Endometrium (tissue), 2 donors: Measurements from ENCODE around the gene SLC23A2.
"Not testable (repeated sequence)": the region's sequence is repeated elsewhere in the genome, so short reads cannot be mapped to it uniquely, and the experiment has no call there.

Experiments used
- FAIRE-seq: peaks from 2 replicates; lab custom pipeline; 2012; peaks lifted over from hg19 to GRCh38; lab: Jason Lieb, UNC
- donor health status: control.
- donor health status: control.

SLC23A2 gene

DNA sequence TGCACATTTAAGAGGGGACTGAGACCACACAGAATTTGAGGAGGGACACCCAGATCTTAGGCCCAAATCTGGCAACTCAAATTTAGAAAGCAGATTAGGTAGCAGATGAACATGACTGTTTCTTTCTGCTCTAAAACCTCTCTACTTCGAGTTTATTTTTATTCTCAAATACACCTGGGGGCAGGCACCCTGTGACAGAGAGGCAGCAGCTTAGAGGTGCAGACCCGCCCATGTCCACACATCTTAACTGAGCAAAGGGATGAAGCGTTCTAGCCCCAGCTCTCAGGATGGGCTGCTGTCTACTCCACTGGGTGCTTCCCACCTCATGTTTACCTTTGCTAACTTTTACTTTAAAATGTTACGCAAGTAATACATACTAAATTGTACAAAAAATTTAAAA lies 125.0 kb downstream of the SLC23A2 start:
- no peak for FAIRE-seq

- no peak for FAIRE-seq
These were observed 125.7 kb downstream of the SLC23A2 start for GRCh38 chr20:4875578-4876067.

GRCh38 chr20:4873396-4873795 lies 127.9 kb downstream of the SLC23A2 start:
- FAIRE-seq = no peak

- no peak for FAIRE-seq
These were observed 129.8 kb downstream of the SLC23A2 start for GRCh38 chr20:4871486-4871885.

DNA sequence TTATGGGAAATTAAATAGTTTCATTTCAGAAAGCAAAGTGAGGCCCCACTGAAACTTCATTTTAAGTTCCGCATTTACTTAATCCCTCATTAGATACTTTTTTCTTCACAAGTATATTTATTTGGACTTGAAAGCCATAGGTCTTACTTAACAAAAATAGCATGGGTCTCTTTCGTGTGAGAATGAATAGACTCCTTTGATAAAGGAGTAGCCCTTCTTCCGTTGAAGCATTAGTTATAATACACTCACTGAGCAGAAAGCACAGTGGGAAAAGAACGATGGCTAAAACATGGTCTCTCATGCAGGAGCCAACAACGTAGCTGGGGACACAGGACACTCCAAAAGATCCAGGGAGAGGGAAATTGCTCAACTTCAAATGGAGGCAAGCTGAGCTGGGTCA lies 130.4 kb downstream of the SLC23A2 start:
- no peak for FAIRE-seq

DNA sequence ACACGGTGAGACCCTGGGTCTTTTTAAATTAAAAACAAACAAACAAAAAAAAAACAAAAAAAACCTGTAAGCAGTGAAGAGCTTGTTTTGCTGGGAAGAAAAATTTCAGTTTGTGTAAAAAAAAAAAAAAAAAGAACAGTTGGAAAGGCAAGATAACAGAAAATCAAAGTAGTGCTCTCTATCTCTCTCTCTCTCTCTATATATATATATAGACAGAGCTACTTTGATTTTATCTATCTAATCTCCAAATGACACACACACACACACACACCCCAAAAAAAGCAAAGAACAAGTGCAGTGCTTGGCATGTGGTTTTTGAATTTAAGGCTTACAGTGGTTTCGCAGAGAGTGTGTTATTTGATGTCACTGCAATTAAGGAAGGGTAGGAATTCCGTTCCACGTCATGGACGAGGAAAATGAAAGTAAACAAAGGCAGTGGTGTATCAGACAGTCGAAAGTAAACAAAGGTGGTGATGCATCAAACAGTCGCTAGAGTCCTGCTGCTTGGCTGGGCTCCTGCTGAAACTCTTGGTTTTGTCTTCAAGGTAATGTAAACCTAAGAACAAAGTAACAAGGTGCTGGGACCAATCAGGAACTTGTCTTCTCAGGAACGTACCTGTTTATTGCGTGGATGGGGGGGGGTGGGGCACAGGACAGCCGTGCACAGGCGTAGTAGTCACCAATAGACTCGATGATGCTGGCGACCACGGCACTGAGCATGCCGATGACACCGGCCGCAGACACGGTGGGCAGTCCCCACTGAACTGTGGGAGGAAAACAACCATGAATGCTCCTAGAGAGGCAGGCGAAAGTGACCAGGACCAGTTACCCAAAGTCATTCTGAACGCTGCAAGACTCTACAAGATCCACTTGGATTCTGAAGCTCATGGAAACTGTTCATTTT lies 131.8 kb downstream of the SLC23A2 start:
- FAIRE-seq = no peak

DNA sequence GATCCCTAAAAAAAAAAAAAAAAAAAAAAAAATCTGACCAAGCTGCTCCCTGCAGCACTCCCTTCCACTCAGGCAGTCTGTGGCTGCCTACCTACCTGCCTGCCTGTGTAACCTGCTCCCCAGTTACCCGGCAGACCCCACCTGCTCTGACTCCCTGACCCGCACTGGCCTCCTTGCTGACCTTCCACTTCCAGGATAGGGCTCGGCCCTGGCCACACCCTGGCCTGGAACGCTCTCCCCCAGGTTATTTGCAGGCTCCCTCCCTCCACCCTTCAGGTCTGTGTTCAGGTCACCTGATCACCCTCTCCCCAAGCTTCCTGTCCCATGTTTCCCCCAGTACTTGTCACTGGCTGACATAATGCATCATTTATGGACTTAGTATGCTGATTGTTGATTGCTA lies 134.3 kb downstream of the SLC23A2 start:
- FAIRE-seq = no peak

DNA sequence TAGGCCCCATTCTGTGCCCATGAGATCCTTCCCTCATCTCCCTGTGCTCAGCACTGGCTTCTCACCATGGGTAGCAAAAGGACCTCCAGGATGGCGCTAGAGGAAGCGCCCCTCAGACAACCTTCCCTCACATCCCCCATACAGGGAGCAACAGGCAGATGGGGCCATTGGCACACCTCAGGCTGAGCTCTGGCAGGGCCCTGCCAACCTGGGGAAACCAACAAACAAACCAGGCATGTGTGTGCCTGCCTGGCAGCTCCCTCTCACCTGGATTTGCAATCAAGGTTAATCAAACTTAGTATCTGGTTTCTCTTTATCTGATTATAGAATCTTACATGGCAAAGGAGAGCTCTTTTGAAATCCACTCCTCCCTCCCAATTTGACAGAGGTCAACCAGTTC lies 134.9 kb downstream of the SLC23A2 start:
- FAIRE-seq = no peak

DNA sequence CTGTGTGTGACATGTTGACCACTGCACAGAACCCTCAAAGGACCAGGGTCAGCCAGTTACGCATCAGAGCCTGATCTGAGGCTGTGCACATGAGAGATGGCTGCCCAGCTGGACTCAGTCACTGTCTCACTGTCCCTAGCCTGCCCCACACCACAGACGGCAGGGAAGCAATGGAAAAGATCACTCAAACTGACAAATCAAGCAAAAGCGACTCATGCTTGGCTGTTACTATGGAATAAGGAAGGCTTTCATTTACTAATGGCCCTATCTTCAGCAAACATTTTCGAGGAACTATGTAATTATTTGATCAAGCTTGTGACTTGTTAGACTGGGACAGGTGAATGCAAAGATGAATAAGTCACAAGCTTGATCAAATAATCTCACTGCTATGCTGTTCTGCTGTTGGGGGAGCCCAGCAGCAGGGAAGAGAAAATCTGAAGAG lies 137.0 kb downstream of the SLC23A2 start:
- FAIRE-seq = no peak

DNA sequence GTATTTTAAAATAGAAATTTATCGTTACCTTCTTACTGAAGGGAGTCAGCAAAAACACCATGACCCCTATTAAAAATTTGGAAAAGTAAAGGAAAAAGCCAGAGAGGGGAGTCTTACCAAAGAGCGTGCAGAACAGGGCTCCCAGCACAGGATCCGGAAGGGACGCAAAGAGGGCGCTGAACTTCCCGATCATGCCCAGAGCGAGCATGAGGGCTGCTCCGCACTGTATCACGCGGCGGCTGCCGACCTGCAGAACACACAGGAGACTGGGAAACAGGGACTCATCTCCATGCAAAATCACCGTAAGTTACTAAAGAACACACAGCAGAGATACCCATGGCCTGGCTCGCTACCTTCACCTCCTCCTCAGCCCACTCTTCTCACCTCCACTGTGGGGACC lies 138.6 kb downstream of the SLC23A2 start:
- FAIRE-seq = no peak

GRCh38 chr20:4861961-4862360 lies 139.3 kb downstream of the SLC23A2 start:
- FAIRE-seq = no peak

- FAIRE-seq = no peak
These were observed 143.3 kb downstream of the SLC23A2 start for GRCh38 chr20:4858000-4858399.

GRCh38 chr20:4856022-4856755 lies 145.1 kb downstream of the SLC23A2 start:
- no peak for FAIRE-seq

GRCh38 chr20:4855555-4855954 lies 145.8 kb downstream of the SLC23A2 start:
- FAIRE-seq = no peak

DNA sequence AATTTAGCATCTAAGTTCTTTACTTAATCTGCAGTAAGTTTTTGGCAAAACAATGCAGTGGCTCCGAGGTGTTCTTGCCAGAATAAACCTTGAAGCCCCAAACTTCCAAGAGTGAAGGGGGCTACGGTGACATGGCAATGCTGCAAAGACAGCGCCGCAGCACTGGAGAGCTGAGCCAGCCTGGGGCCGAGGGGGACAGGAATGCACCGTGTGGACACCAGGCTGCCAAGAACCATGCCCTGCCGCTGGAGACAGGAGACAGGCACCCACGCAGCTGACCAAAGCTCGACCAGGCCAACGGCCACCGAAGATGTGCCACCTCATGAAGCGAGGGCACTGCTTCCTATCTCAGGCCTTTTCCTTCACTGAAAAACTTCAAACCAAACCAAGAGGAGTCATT lies 146.2 kb downstream of the SLC23A2 start:
- FAIRE-seq = no peak

GRCh38 chr20:4854561-4854901 lies 146.8 kb downstream of the SLC23A2 start:
- no peak for FAIRE-seq

GRCh38 chr20:4853757-4854560 lies 147.4 kb downstream of the SLC23A2 start:
- no peak for FAIRE-seq

DNA sequence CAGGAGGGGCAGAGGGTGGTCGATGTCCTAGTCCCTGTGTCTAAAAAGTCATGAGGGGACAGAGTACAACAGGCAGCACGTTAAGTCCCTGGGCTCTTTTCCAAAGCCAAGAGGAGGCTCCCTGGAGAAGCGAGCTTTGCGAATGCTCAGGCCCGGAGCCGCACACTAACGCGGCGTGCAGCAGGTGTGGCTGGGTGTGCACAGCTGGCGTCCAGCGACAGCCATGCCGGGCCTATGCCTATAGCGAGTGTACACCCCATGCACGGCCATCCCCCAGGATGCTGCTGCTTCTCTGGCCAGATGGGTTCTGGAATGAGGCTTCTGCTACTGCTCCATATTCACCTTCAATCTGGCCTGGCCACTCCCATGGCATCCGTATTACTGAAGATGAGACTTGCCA lies 148.3 kb downstream of the SLC23A2 start:
- FAIRE-seq = no peak

DNA sequence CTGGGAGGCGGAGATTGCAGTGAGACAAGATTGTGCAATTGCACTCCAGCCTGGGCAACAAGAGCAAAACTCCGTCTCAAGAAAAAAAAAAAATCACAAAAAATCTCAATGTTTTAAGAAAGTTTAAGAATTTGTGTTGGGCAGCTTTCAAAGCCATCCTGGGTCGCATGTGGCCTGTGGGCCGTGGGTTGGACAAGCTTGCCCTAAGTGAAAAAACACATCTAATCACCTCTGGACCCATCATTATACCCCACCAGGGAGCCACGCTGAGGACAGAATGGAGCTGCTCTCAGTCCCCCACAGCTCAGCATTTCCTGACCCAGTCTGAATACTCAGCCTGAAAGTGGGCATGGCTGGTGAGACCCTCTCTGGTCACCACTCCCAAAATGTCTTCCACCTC lies 150.3 kb downstream of the SLC23A2 start:
- no peak for FAIRE-seq

DNA sequence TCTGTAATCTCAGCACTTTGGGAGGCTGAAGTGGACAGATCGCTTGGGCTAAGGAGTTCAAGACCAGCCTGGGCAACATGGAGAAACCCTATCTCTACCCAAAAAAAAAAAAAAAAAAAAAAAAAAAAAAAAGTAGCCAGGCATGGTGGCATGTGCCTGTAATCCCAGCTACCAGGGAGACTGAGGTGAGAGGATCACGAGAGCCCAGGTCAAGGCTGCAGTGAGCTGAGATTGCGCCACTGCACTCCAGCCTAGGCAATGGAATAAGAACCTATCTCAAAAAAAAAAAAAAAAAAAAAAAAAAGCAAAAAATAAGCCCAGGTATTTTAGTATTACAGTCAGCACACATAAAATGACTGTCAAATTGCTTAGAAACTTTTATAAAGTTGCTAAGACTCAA lies 152.5 kb downstream of the SLC23A2 start:
- FAIRE-seq = not testable (repeated sequence)

DNA sequence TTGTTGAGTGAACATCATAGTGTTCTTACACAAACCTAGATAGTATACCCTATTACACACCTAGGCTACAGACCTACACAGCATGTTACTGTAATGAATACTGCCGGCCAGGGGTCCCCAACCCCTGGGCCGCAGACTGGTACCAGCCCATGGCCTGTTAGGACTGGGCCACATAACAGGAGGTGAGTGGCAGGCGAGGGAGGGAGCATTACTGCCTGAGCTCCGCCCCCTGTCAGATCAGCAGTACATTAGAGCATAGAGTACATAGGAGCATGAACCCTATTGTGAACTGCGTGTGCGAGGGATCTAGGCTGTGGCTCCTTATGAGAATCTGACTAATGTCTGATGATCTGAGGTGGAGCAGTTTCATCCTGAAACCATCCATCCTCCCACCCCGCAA lies 153.3 kb downstream of the SLC23A2 start:
- FAIRE-seq = no peak

DNA sequence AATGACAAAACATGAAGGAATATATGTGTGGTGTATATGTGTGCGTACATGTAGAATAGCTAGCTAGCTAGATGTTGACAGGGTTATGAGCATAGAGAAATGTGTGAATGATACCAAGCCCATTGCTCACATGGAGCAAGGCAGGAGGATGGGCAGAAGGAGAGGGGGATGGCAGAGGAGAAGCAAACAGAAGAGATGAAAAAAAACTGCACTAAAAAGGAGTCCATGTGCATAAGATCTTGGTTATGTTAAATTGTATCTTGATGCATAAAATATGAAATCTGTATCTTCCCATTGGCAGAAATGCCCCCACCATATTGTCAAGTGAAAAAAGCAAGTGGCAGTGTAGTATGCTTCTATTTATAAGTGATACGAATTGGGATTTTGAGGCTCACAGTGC lies 154.5 kb downstream of the SLC23A2 start:
- no peak for FAIRE-seq
